IMR-90 (cell line): ENCODE measurements around the gene NTF3. TPM values are rescaled to one million over a fixed set of nuclear protein-coding genes. Genes with fewer than 3 reads are reported as not detected.

ENCODE experiments used
- ATAC-seq: fragments of 200-7000 bp; cut with Tn5 transposase; 2 replicates; pipeline ENCODE4 v1.9.1; 2020; ENCODE audit warnings: low read depth, mild to moderate bottlenecking, moderate library complexity
- BruUV-seq: library from RNA; stranded (reverse); fragments of 400-500 nt; replicated peaks from 2 replicates; lab custom pipeline; 2021; lab: Mats Ljungman, UMichigan
- CTCF ChIA-PET: fragments of 300-600 bp; formaldehyde crosslinking; extraction: SDS; loops from one replicate; lab custom pipeline; 2021; ENCODE audit warnings: antibody characterized with exemption; lab: Yijun Ruan, JAX
- POLR2A ChIA-PET: fragments of 300-600 bp; sonication (Branson Sonifier 250); formaldehyde crosslinking; loops from one replicate; lab custom pipeline; 2022; ENCODE audit warnings: antibody characterized with exemption; ENCODE audit not compliant: unreplicated experiment; lab: Charles Lee
- DNase-seq: peaks from one replicate; pipeline ENCODE4 v3.0.0; 2013
- H2AFZ ChIP-seq: replicated peaks from 2 replicates; pipeline ENCODE3; 2013; ENCODE audit warnings: low read length, mild to moderate bottlenecking; ENCODE audit not compliant: poor library complexity
- H2AK5ac ChIP-seq: 2 replicates; pipeline ENCODE4 v1.6.1; 2013; ENCODE audit warnings: low read depth, low read length, inconsistent platforms
- H2AK9ac ChIP-seq: replicated peaks from 2 replicates; pipeline ENCODE3; 2013; ENCODE audit warnings: mild to moderate bottlenecking, low read depth, low read length, moderate library complexity; ENCODE audit not compliant: poor library complexity
- H2BK120ac ChIP-seq: 2 replicates; pipeline ENCODE4 v1.6.1; 2013; ENCODE audit warnings: low read depth, low read length, inconsistent platforms
- H2BK15ac ChIP-seq: 3 replicates; pipeline ENCODE4 v1.6.1; 2013; ENCODE audit warnings: low read depth, low read length, inconsistent platforms
- H2BK20ac ChIP-seq: 2 replicates; pipeline ENCODE4 v1.6.1; 2013; ENCODE audit warnings: low read depth, mild to moderate bottlenecking, inconsistent platforms, low read length, moderate library complexity
- H2BK5ac ChIP-seq: 2 replicates; pipeline ENCODE4 v1.6.1; 2013; ENCODE audit warnings: mild to moderate bottlenecking, low read depth, low read length, inconsistent platforms; ENCODE audit not compliant: poor library complexity, severe bottlenecking
- H3K14ac ChIP-seq: replicated peaks from 2 replicates; pipeline ENCODE4 v1.6.1; 2013; ENCODE audit warnings: low read depth, low read length, inconsistent platforms
- H3K18ac ChIP-seq: 2 replicates; pipeline ENCODE4 v1.6.1; 2013; ENCODE audit warnings: low read depth, low read length, control low read depth
- H3K23ac ChIP-seq: 2 replicates; pipeline ENCODE4 v1.6.1; 2013; ENCODE audit warnings: low read depth, low read length, inconsistent platforms
- H3K27ac ChIP-seq: 2 replicates; pipeline ENCODE4 v1.5.1; 2013; ENCODE audit warnings: mild to moderate bottlenecking, control low read depth, low read length; ENCODE audit not compliant: insufficient read depth
- H3K27me3 ChIP-seq: 2 replicates; pipeline ENCODE4 v1.6.1; 2013; ENCODE audit warnings: low read length; ENCODE audit not compliant: control insufficient read depth, insufficient read depth
- H3K36me3 ChIP-seq: 2 replicates; pipeline ENCODE4 v1.6.1; 2013; ENCODE audit warnings: low read length, mixed read lengths; ENCODE audit not compliant: control insufficient read depth, insufficient read depth
- H3K4ac ChIP-seq: 2 replicates; pipeline ENCODE4 v1.6.1; 2013; ENCODE audit warnings: low read depth, low read length, inconsistent platforms
- H3K4me1 ChIP-seq: 2 replicates; pipeline ENCODE4 v1.6.1; 2013; ENCODE audit warnings: low read length, mixed read lengths; ENCODE audit not compliant: control insufficient read depth, insufficient read depth
- H3K4me2 ChIP-seq: 2 replicates; pipeline ENCODE4 v1.6.1; 2013; ENCODE audit warnings: low read depth, mild to moderate bottlenecking, control low read depth, low read length, moderate library complexity
- H3K4me3 ChIP-seq: 2 replicates; pipeline ENCODE4 v1.5.1; 2013; ENCODE audit warnings: low read depth, mild to moderate bottlenecking, control low read depth, low read length, moderate library complexity; ENCODE audit not compliant: insufficient read depth
- H3K56ac ChIP-seq: 2 replicates; pipeline ENCODE4 v1.6.1; 2013; ENCODE audit warnings: low read length, inconsistent platforms; ENCODE audit not compliant: insufficient read depth; ENCODE audit errors: extremely low read depth
- H3K79me1 ChIP-seq, 2 experiments: 2 replicates each; pipeline ENCODE4 v1.6.1; 2013; ENCODE audit warnings: low read length in 2 of 2, inconsistent platforms in 1 of 2, low read depth in 1 of 2
- H3K9ac ChIP-seq: 2 replicates; pipeline ENCODE4 v1.6.1; 2013; ENCODE audit warnings: low read depth, low read length, control low read depth
- H3K9me1 ChIP-seq: 2 replicates; pipeline ENCODE4 v1.6.1; 2013; ENCODE audit warnings: low read length, inconsistent platforms; ENCODE audit not compliant: insufficient read depth
- H3K9me3 ChIP-seq: 2 replicates; pipeline ENCODE4 v1.6.1; 2013; ENCODE audit warnings: low read length; ENCODE audit not compliant: control insufficient read depth, insufficient read depth
- H4K20me1 ChIP-seq: 2 replicates; pipeline ENCODE4 v1.6.1; 2013; ENCODE audit warnings: low read length, inconsistent platforms; ENCODE audit not compliant: insufficient read depth
- H4K5ac ChIP-seq: 2 replicates; pipeline ENCODE4 v1.6.1; 2013; ENCODE audit warnings: mild to moderate bottlenecking, low read depth, low read length, control low read depth
- H4K8ac ChIP-seq, 2 experiments: 2 replicates each; pipeline ENCODE4 v1.6.1; 2013; ENCODE audit warnings: low read depth in 2 of 2, low read length in 2 of 2, control low read depth in 1 of 2, inconsistent platforms in 1 of 2
- H4K91ac ChIP-seq: 2 replicates; pipeline ENCODE4 v1.6.1; 2013; ENCODE audit warnings: low read depth, low read length, inconsistent platforms; ENCODE audit not compliant: insufficient read depth
- CHD1 ChIP-seq: IDR thresholded peaks from 2 replicates; pipeline ENCODE4 v1.6.1; 2012; ENCODE audit warnings: low read depth, low read length, improper control_type of control experiment
- NFE2L2 ChIP-seq: fragments of 150-350 bp; IDR thresholded peaks from 2 replicates; pipeline ENCODE4 v1.6.1; 2016; ENCODE audit warnings: low read depth, mild to moderate bottlenecking, low read length
- WGBS, 2 experiments: methylation state at CpG; one replicate each; pipeline versions ENCODE4 v1.1.5 to v1.1.7; 2013; ENCODE audit warnings: missing lambda C conversion rate in 2 of 2; ENCODE audit not compliant: insufficient read length in 1 of 2; ENCODE audit errors: extremely low coverage in 2 of 2; 5-methylcytosine and 5-hydroxymethylcytosine counted together
- dilution Hi-C: fragments of 300-500 bp; cut with HindIII; formaldehyde crosslinking; loops from one replicate; pipeline ENCODE4 v1.14.3; 2018; ENCODE audit warnings: low sequenced_read_pairs; ENCODE audit not compliant: unreplicated experiment
- in situ Hi-C: fragments of 300-500 bp; cut with MboI; formaldehyde crosslinking; loops from 3 replicates; pipeline ENCODE4 v1.14.3; 2019; ENCODE audit warnings: low sequenced_read_pairs, inconsistent platforms, mixed read lengths
- intact Hi-C: fragments of 100-400 bp; cut with micrococcal nuclease; formaldehyde crosslinking; loops from 2 replicates; pipeline ENCODE4 v1.10.0; 2022
- polyA plus RNA-seq, 3 experiments: library from polyadenylated mRNA; depleted of rRNA; stranded (reverse); fragments of >200 nt; gene quantifications; 2 replicates each; pipeline ENCODE4 v1.2.3, GENCODE V29; 2012; ENCODE audit warnings: low replicate concordance in 1 of 3
- total RNA-seq: library from RNA; depleted of rRNA; stranded (reverse); fragments of >200 nt; gene quantifications from 2 replicates; pipeline ENCODE4 v1.2.3, GENCODE V29; 2012
- TF ChIP-seq, protein P1 (sequence below): conservative IDR thresholded peaks from 2 replicates; pipeline ENCODE4 v1.5.1; 2012; ENCODE audit warnings: mild to moderate bottlenecking, low read depth, low read length, improper control_type of control experiment
- TF ChIP-seq, protein P2 (sequence below): fragments of 150-350 bp; IDR thresholded peaks from 2 replicates; pipeline ENCODE4 v1.6.1; 2016; ENCODE audit warnings: low read depth, mild to moderate bottlenecking, low read length, moderate library complexity, borderline replicate concordance

Gene NTF3
- total and polyA plus RNA-seq, 2 of the 4 experiments (the other 2 are of a cell fraction): 12.2 to 32.4 TPM

DNA sequence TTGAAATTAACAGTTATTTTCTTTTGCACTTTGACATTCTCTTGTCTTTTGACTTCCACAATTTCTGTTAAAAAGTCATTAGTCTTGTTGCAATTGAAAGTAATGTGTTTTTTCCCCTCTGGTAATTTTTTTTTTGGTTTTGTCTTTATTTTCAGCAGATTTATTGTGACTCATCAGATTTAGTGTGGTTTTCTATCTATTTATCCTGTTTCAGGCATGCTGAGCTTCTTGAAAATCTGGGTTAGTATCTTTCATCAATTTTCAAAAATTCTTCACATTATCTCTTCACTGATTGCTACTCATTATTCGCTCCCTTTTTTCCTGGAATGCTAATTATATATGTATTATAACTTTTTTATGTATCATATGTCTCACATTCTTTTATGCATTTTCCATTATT lies 15.3 kb upstream of the NTF3 start:
- in situ Hi-C loops (no loop called here), dilution Hi-C loops (no loop called here), intact Hi-C loops (no loop called here)
- TF ChIP-seq, protein P1, sequence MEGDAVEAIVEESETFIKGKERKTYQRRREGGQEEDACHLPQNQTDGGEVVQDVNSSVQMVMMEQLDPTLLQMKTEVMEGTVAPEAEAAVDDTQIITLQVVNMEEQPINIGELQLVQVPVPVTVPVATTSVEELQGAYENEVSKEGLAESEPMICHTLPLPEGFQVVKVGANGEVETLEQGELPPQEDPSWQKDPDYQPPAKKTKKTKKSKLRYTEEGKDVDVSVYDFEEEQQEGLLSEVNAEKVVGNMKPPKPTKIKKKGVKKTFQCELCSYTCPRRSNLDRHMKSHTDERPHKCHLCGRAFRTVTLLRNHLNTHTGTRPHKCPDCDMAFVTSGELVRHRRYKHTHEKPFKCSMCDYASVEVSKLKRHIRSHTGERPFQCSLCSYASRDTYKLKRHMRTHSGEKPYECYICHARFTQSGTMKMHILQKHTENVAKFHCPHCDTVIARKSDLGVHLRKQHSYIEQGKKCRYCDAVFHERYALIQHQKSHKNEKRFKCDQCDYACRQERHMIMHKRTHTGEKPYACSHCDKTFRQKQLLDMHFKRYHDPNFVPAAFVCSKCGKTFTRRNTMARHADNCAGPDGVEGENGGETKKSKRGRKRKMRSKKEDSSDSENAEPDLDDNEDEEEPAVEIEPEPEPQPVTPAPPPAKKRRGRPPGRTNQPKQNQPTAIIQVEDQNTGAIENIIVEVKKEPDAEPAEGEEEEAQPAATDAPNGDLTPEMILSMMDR: no peak
- TF ChIP-seq CHD1 (no peak), NFE2L2 (peak; percentile 23; the same call in 1 of the 2 replicates)
- TF ChIP-seq, protein P2, sequence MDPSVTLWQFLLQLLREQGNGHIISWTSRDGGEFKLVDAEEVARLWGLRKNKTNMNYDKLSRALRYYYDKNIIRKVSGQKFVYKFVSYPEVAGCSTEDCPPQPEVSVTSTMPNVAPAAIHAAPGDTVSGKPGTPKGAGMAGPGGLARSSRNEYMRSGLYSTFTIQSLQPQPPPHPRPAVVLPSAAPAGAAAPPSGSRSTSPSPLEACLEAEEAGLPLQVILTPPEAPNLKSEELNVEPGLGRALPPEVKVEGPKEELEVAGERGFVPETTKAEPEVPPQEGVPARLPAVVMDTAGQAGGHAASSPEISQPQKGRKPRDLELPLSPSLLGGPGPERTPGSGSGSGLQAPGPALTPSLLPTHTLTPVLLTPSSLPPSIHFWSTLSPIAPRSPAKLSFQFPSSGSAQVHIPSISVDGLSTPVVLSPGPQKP: no peak
- ATAC-seq: no peak
- Histone ChIP-seq H2BK120ac (no peak overlapping the region), H2AK5ac (no peak overlapping the region), H3K36me3 (no peaks in the 10 kb centered on the region), H3K18ac (no peak overlapping the region), H3K4me2 (no peak overlapping the region), H2BK15ac (no peak overlapping the region), H3K23ac (no peak overlapping the region), H3K4me3 (no peak overlapping the region), H2AK9ac (no peak overlapping the region), H4K5ac (no peak overlapping the region), H3K27me3 (no peaks in the 10 kb centered on the region), H3K56ac (no peak overlapping the region), H4K91ac (no peak overlapping the region), H3K4ac (no peak overlapping the region), H3K4me1 (no peaks in the 10 kb centered on the region), H2BK5ac (peak overlapping the region; percentile 24), H3K14ac (no peak overlapping the region), H3K79me1 (no peaks in the 10 kb centered on the region), H3K9ac (no peak overlapping the region), H3K27ac (no peak overlapping the region), H2BK20ac (no peak overlapping the region), H3K9me3 (peaks cover 2% of the 10 kb centered on the region; the same call in 1 of the 2 replicates), H2AFZ (no peak overlapping the region), H4K20me1 (no peaks in the 10 kb centered on the region), H3K9me1 (no peaks in the 10 kb centered on the region), H4K8ac (no peak overlapping the region)
- WGBS, 2 experiments: no CpG with 5 or more reads among the region's 1 CpG
- CTCF ChIA-PET: no interaction called here
- DNase-seq: no peak
- POLR2A ChIA-PET: no interaction called here
- BruUV-seq: no TSS peak
